ENCODE data around the gene ABCB1.

The ABCB1 gene

DNA sequence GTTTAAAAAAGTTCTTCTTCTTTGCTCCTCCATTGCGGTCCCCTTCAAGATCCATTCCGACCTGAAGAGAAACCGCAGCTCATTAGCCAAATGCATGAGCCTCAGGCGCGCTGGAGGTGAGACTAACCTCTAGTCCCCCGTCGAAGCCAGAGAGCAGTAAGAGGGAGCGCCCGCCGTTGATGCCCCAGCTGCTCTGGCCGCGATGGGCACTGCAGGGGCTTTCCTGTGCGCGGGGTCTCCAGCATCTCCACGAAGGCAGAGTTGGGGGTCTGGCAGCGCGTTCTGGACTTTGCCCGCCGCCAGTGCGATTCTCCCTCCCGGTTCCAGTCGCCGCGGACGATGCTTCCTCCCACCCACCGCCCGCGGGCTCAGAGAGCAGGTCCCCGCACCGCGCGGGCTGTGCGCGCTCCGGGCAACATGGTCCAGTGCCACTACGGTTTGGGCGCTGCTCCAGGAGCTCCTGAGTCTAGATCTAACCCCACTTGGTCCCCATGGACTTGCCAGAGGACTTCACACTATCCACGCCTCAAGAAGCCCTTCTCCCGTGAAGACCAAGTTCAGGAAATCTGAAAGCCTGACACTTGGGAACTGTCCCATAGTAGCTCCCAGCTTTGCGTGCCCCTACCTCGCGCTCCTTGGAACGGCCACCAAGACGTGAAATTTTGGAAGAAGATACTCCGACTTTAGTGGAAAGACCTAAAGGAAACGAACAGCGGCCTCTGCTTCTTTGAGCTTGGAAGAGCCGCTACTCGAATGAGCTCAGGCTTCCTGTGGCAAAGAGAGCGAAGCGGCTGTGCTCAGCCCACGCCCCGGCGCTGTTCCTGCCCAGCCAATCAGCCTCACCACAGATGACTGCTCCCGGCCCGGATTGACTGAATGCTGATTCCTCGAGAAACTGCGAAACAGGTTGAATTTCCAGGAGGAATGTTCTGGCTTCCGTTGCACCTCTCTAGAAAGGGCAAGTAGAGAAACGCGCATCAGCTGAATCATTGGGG, at the start of gene ABCB1:
Gene ABCB1 (minus strand): TSS at position 755 of the 995 bp plus-strand sequence. CDS start 700 bp downstream, at position 55.
- no peak for TF ChIP-seq ZNF274 (IDR thresholded peaks at IDR 0.05; ENCODE audit: low read depth, low read length)
- peak within 1 kb of the TSS; percentile 76 for H3K4me3 ChIP-seq (ENCODE audit: low read length)

DNA sequence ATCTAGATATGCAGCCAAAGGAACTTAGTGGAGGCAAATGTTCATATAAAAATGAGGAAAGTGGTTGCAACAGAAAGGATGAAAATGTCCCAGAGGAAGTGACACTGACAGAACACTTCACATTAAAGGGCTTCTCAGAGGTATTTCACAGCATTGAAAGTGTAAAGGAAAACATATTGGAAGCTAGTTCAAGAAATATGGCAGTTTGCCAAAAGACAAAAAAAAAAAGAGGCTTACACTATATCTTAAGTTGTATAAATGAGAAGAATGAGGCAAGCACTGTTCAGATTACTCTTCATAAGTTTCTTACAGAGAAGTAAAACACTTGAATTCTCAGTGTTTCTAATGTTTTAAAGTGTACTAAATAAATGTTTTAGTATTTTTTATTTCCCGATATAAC, 47.6 kb upstream of the ABCB1 start:
- no peak overlapping the region for H3K4me3 ChIP-seq (ENCODE audit: low read length)
- no peak for TF ChIP-seq ZNF274 (IDR thresholded peaks at IDR 0.05; ENCODE audit: low read depth, low read length)

DNA sequence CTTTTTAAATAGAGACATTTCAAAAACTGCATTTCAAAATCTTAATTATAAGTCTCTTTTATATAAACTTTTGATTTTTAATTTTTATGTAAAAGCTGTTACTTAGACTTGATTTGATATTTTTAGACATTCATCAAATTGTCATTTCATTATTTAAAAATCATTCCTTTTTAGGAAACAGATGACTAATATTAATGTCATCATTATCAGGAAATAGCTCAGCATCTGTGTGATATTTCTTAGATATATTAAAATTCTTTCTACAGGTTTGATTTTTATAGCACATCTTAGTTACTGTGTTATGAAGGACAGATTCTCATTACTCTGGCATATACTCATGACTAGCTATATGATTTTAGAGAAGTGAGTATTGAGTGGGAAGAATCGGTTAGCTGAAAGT, 44.8 kb upstream of the ABCB1 start:
- TF ChIP-seq ZNF274 (IDR thresholded peaks at IDR 0.05; ENCODE audit: low read depth, low read length), result no peak
- H3K4me3 ChIP-seq (ENCODE audit: low read length), result no peak overlapping the region

DNA sequence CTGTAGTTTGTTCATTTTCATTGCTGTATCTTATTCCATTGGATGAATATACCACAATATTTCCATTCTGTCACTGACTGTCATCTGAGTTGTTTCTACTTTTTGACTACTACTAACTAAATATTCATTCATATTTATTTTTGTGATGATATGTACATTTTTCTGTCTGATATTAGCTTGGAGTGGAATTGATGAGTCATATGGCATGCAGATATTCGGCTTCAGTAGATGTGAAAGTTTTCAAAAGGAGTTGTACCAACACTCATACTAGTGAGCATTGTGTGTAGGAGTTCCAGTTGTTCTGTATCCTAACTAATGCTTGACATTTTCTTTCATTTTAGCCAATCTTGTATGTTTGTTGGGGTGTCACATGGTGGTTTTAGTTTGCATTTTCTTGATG, 35.2 kb upstream of the ABCB1 start:
- H3K4me3 ChIP-seq (ENCODE audit: low read length), result no peak overlapping the region

DNA sequence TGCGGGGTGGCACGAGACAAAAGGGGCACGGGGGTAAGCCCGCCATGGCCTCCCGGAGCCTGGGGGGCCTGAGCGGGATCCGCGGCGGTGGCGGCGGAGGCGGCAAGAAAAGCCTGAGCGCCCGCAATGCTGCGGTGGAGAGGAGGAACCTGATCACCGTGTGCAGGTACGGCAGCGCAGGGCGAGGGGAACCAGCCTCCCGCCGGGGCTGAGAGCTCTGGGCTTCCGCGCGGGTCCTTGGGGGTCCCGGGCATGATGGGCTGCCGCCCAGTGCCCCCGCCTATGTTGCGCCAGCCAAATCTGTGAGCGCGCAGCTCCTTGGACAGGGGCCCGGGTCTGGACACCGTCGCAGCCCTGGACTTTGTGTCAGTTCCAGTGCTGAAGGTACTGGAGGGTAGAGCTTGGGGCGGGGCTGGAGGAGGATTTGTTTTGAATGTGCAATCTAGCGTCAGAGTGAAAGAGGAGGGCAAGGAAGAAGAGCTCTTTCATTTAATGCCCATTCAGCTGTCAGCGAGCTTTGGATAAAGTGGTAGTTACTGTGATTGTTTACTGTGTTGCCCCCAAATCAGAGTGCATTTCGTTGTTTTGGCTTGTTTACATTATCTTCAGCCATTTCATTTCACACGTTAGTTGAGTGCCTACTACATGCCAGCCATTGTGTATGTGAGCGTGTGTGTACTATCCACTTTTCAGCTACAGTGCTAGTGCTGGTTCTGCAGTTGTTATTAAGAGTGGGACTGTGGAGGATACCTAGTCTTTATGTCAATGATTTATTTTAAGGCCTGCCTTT, 28.3 kb upstream of the ABCB1 start:
- H3K4me3 ChIP-seq (ENCODE audit: low read length), result peak overlapping the region; percentile 70

More for the DNA sequence above, 35.2 kb upstream of the ABCB1 start:
- TF ChIP-seq ZNF274 (IDR thresholded peaks at IDR 0.05; ENCODE audit: low read depth, low read length), result no peak

DNA sequence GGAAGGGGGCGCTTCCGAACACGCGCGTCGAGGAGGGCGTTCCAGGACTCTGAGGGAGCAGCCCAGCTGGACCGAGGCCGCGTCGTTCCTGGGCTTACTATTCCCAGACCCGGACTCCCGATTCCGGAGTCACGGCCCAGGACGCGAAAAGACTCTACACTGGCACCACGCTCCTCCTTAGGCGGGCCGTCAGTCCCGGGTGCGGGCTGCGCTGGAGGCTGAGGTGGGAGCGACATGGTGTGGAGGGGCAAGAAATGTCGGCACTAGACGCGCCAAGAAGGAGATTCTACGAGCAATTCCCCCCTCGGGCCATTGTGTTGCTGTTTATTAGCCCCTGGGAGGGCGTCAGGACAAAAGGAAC, 26.9 kb upstream of the ABCB1 start:
- H3K4me3 ChIP-seq (ENCODE audit: low read length), result peak overlapping the region; percentile 70
- no peak for TF ChIP-seq ZNF274 (IDR thresholded peaks at IDR 0.05; ENCODE audit: low read depth, low read length)

More for the DNA sequence above, 28.3 kb upstream of the ABCB1 start:
- TF ChIP-seq ZNF274 (IDR thresholded peaks at IDR 0.05; ENCODE audit: low read depth, low read length), result no peak

DNA sequence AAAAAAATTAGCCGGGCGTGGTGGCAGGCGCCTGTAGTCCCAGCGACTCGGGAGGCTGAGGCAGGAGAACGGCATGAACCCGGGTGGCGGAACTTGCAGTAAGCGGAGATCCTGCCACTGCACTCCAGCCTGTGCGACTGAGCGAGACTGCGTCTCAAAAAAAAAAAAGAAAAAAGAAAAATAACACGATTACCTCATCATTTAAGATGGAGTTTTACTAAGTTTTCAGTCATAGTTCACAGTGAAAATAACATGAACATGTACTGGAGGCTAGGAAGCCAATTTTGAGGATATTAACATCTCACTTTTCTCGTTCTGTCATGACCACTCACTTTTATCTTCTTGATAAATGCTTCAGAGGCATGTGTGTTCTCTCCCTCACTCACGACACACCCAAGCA, 24.4 kb upstream of the ABCB1 start:
- TF ChIP-seq ZNF274 (IDR thresholded peaks at IDR 0.05; ENCODE audit: low read depth, low read length), result no peak
- no peak overlapping the region for H3K4me3 ChIP-seq (ENCODE audit: low read length)

DNA sequence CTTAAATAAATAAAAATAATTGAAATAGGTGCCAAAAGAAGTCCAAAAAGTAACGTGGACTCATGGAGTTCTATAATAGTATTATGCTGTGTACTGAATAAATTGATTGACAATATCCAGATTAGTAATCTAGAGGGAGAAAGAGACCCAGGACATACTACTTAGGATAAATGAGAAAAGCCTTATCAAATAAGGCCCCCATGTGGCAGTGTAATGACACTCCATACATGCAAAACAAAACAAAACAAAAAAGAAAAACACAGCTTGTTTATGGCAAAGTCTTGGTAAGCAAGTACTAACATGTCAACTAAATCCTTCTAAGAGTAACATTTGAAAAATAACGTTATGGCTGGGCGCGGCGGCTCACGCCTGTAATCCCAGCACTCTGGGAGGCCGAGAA, 23.9 kb upstream of the ABCB1 start:
- no peak for TF ChIP-seq ZNF274 (IDR thresholded peaks at IDR 0.05; ENCODE audit: low read depth, low read length)
- no peak overlapping the region for H3K4me3 ChIP-seq (ENCODE audit: low read length)

DNA sequence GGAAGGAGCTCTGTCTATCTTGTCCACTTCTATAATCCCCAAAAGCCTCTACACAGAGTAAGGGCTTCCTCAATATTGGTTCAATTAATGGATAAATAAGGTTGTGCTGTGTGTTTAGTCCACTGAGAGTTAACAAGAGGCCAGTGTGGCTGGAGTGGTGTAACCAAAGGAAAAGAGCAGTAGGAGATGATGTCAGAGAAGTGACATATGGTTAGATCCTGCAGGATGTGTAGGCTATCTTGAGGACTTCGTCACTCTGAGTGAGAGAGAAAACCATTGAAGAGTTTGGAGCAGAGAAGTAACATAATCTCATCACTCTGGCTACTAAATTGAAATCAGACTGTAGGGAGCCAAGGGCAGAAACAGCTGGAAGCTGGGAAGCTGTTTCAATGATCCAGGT, 14.5 kb upstream of the ABCB1 start:
- no peak for TF ChIP-seq ZNF274 (IDR thresholded peaks at IDR 0.05; ENCODE audit: low read depth, low read length)

DNA sequence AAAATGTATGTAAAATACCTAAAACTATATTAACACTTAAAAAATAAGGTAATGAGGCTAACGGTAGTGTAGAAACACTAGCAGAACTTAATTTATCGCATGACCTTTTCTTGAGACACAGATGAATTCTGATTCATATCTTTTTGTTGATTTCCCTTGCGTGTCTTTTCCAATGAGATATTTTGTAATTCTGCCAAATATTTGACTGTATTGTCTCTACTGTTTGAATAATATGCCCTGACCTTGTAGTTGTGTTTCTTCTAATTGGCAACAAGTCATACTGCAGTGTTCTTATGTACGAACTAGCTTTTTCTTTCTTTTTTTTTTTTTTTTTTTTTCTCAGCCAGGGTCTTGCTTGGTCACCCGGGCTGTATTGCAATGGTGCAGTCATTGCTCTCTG, 9.2 kb upstream of the ABCB1 start:
- no peak for TF ChIP-seq ZNF274 (IDR thresholded peaks at IDR 0.05; ENCODE audit: low read depth, low read length)
- H3K4me3 ChIP-seq (ENCODE audit: low read length), result no peak overlapping the region

More for the DNA sequence above, 14.5 kb upstream of the ABCB1 start:
- H3K4me3 ChIP-seq (ENCODE audit: low read length), result no peak overlapping the region

DNA sequence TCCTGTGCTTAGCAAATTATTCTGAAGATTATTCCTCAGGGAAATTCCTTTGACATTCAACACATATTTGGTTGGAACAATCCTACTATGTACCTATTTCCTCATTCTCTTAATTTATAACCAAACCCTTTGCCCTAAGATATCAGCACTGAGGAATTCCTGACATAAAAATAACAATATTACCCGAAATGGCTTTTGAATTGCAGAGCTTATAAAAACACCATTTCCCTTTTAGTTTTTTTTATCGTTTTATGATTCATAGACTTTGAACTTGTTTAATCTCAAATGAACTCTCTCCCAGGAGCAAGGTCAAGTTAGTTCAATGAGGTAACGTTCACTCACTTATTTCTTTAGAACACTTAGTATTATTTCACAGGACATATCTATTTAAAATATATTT, 7.7 kb upstream of the ABCB1 start:
- no peak for TF ChIP-seq ZNF274 (IDR thresholded peaks at IDR 0.05; ENCODE audit: low read depth, low read length)
- H3K4me3 ChIP-seq (ENCODE audit: low read length), result no peak overlapping the region

DNA sequence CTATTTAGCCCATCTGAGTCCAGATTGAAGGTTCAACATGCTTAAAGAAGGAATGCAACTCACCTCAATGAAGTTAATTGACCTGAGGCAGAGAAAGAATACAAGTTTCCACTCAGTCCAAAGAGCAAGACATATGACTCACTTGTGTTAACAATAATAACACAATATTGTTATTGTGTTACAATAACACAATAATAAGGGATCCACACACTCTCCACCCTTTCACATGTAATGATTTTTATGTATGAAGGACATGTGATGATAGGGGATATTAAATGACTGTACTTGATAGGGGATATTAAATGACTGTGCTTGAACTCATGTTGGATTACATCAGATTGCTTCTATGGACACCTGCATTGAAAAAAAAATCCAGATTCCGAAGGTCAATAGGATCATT, 3.6 kb upstream of the ABCB1 start:
- TF ChIP-seq ZNF274 (IDR thresholded peaks at IDR 0.05; ENCODE audit: low read depth, low read length), result no peak

DNA sequence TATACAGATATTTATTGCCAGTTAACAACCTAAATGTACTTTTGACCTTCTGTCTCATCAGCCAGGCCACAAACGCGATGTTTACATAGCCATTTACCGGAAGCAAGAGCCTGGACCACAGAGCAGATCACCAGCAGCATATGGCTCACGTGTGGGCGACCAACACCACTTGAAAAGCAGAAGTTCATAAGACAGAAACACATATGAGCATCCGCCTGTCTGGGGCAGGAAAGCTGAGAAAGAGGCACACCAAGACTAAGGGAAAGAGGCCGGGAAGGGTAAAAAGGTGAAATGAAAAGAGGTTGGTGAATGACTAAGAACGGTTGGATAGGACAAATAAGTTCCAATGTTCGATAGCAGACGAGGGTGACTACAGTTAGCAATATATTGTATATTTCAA, 1.3 kb downstream of the ABCB1 start:
- H3K4me3 ChIP-seq (ENCODE audit: low read length), result peak overlapping the region; percentile 76; the same call in 1 of the 2 replicates
- no peak for TF ChIP-seq ZNF274 (IDR thresholded peaks at IDR 0.05; ENCODE audit: low read depth, low read length)

More for the DNA sequence above, 3.6 kb upstream of the ABCB1 start:
- H3K4me3 ChIP-seq (ENCODE audit: low read length), result no peak overlapping the region

DNA sequence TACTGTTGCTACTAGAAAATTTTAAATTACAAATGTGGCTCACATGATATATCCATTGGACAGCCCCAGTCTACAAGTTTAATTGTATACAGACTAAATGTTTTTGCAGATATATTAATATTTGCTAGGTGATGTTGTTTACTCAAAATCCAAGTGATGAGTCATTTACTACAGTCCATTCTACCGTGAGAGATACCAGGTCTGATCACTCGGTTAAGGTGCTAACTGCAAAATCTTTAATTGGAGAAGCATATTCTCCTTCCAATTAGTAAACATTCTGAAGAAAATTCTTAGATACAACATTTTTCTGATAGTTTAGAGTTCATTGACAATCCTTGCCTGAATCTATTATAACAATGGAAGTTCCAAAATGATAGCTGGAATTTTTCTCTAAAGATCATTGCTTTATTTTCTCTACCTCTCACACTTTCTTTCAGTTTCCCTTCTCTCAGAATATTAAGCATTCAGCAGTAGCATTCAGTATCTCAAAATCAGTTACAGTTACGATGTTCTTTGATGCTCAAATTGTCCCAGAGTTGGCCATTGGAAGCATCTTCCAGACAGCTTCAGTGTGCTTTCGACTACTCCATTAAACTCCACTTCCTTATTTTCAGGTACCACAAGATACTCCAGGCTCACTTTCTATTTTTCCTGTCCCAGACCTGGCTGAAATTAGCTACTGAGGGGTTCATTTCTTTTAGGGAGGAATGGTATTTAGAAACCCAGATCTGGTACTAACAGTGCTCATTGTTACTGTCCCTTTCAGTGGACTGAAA, 2.3 kb downstream of the ABCB1 start:
- H3K4me3 ChIP-seq (ENCODE audit: low read length), result peak overlapping the region; percentile 15; the same call in 1 of the 2 replicates
- TF ChIP-seq ZNF274 (IDR thresholded peaks at IDR 0.05; ENCODE audit: low read depth, low read length), result no peak
